HepG2 (cell line): ENCODE measurements around the gene RAB34. TPM values are rescaled to one million over a fixed set of nuclear protein-coding genes. Genes with fewer than 3 reads are reported as not detected.
A peak's percentile ranks its signal among the peaks of the same experiment; 100 is the strongest.

Experiments used
- ATAC-seq: fragments of 200-7000 bp; cut with Tn5 transposase; 3 replicates; pipeline ENCODE4 v1.9.1; 2020; ENCODE audit warnings: mild to moderate bottlenecking, moderate library complexity
- BruUV-seq: library from RNA; stranded (reverse); fragments of 400-500 nt; replicated peaks from 2 replicates; lab custom pipeline; 2021; lab: Mats Ljungman, UMichigan
- CTCF ChIA-PET: fragments of 300-600 bp; formaldehyde crosslinking; extraction: SDS; loops from one replicate; lab custom pipeline; 2021; ENCODE audit warnings: low total read pairs, inconsistent platforms, low intra/inter-chr PET ratio; lab: Yijun Ruan, JAX
- POLR2A ChIA-PET: fragments of 350-600 bp; sonication (Branson Sonifier 250); formaldehyde crosslinking; loops from one replicate; lab custom pipeline; 2020; ENCODE audit warnings: antibody characterized with exemption, inconsistent platforms; lab: Yijun Ruan, JAX
- DNase-seq: peaks from one replicate; pipeline ENCODE4 v3.0.0-alpha.2; 2015; ENCODE audit warnings: low spot score
- FAIRE-seq: peaks from 3 replicates; lab custom pipeline; 2011; peaks lifted over from hg19 to GRCh38; lab: Jason Lieb, UNC
- H2AFZ ChIP-seq: one replicate; pipeline ENCODE4 v1.6.1; 2011; ENCODE audit warnings: low read length, inconsistent platforms
- H3K27ac ChIP-seq: fragments of 300-600 bp; 3 replicates; pipeline ENCODE4 v1.8.0; 2011; ENCODE audit warnings: mixed run types, mild to moderate bottlenecking, mixed read lengths, low read length, inconsistent platforms; ENCODE audit not compliant: insufficient read depth; ENCODE audit errors: extremely low read length
- H3K27me3 ChIP-seq, 2 experiments: fragments of 200-600 bp in 1 of 2; 2 replicates in 1 of 2; 3 replicates in 1 of 2; pipeline versions ENCODE4 v1.6.0 to v1.8.0; 2011; ENCODE audit warnings: low read length in 2 of 2, mild to moderate bottlenecking in 2 of 2, moderate library complexity in 2 of 2, inconsistent platforms in 1 of 2; ENCODE audit not compliant: insufficient read depth in 2 of 2, control insufficient read depth in 1 of 2
- H3K36me3 ChIP-seq, 2 experiments: fragments of 200-600 bp in 1 of 2; replicated peaks in 1 of 2; 2 replicates in 1 of 2; 3 replicates in 1 of 2; pipeline versions ENCODE4 v1.5.1 to v1.8.0; 2011; ENCODE audit warnings: low read length in 2 of 2, inconsistent platforms in 1 of 2; ENCODE audit not compliant: insufficient read depth in 2 of 2, control insufficient read depth in 1 of 2
- H3K4me1 ChIP-seq: 2 replicates; pipeline ENCODE4 v1.5.1; 2012; ENCODE audit warnings: low read length, inconsistent platforms; ENCODE audit not compliant: insufficient read depth
- H3K4me2 ChIP-seq: 2 replicates; pipeline ENCODE4 v1.6.0; 2011; ENCODE audit warnings: low read depth, low read length, inconsistent platforms
- H3K4me3 ChIP-seq, 3 experiments: fragments of 200-600 bp in 1 of 3; sonication (generic), shearing (Covaris generic) in 1 of 3; replicated peaks in 1 of 3; 2 replicates each; pipeline ENCODE4 v1.5.1; 2011 to 2016; ENCODE audit warnings: low read length in 3 of 3, inconsistent platforms in 2 of 3, low read depth in 2 of 3, mild to moderate bottlenecking in 2 of 3, control low read depth in 1 of 3, mixed read lengths in 1 of 3; ENCODE audit not compliant: insufficient read depth in 1 of 3
- H3K79me2 ChIP-seq: one replicate; pipeline ENCODE4 v1.6.1; 2011; ENCODE audit warnings: low read length, inconsistent platforms; ENCODE audit not compliant: insufficient read depth
- H3K9ac ChIP-seq: 2 replicates; pipeline ENCODE4 v1.6.0; 2011; ENCODE audit warnings: mild to moderate bottlenecking, low read depth, low read length, inconsistent platforms; ENCODE audit not compliant: insufficient read depth
- H3K9me3 ChIP-seq: 2 replicates; pipeline ENCODE4 v1.5.1; 2012; ENCODE audit warnings: mild to moderate bottlenecking, low read length
- H4K20me1 ChIP-seq: 2 replicates; pipeline ENCODE4 v1.6.0; 2011; ENCODE audit warnings: inconsistent platforms, mild to moderate bottlenecking, low read length, moderate library complexity; ENCODE audit not compliant: insufficient read depth
- ATF1 ChIP-seq: IDR thresholded peaks from 2 replicates; pipeline ENCODE4 v1.6.1; 2016; ENCODE audit warnings: mild to moderate bottlenecking, control low read depth
- CBFB ChIP-seq: sonication (generic); formaldehyde crosslinking; IDR thresholded peaks from 2 replicates; pipeline ENCODE4 v1.4.0; 2020; ENCODE audit warnings: missing genetic modification reagents
- DR1 ChIP-seq: sonication (generic); formaldehyde crosslinking; IDR thresholded peaks from 2 replicates; pipeline ENCODE4 v1.8.0; 2021; ENCODE audit warnings: mild to moderate bottlenecking, missing genetic modification reagents, inconsistent platforms
- GATA4 ChIP-seq: sonication (generic); IDR thresholded peaks from 2 replicates; pipeline ENCODE4 v1.6.1; 2016; ENCODE audit warnings: antibody characterized with exemption, low read depth, borderline replicate concordance
- MBD4 ChIP-seq: IDR thresholded peaks from 2 replicates; pipeline ENCODE4 v1.6.1; 2012; ENCODE audit warnings: low read length, inconsistent platforms, borderline replicate concordance
- NFE2L1 ChIP-seq: sonication (generic); formaldehyde crosslinking; IDR thresholded peaks from 2 replicates; pipeline ENCODE4 v1.4.0; 2020; ENCODE audit warnings: missing genetic modification reagents, mild to moderate bottlenecking, borderline replicate concordance
- SOX5 ChIP-seq: IDR thresholded peaks from 2 replicates; pipeline ENCODE4 v1.6.1; 2016; ENCODE audit warnings: borderline replicate concordance
- SP5 ChIP-seq: IDR thresholded peaks from 2 replicates; pipeline ENCODE4 v1.6.1; 2016; ENCODE audit warnings: low read depth, borderline replicate concordance
- STAG1 ChIP-seq: sonication (generic); formaldehyde crosslinking; IDR thresholded peaks from 2 replicates; pipeline ENCODE4 v1.4.0; 2020; ENCODE audit warnings: missing genetic modification reagents
- SUZ12 ChIP-seq: fragments of 150-350 bp; IDR thresholded peaks from 2 replicates; pipeline ENCODE4 v1.6.1; 2014; ENCODE audit warnings: low read depth, low read length
- TAF1 ChIP-seq: sonication (generic); formaldehyde crosslinking; IDR thresholded peaks from 2 replicates; pipeline ENCODE4 v1.4.0; 2020; ENCODE audit warnings: missing genetic modification reagents
- ZEB1 ChIP-seq: IDR thresholded peaks from 2 replicates; pipeline ENCODE4 v1.6.1; 2012; ENCODE audit warnings: mild to moderate bottlenecking, low read depth, inconsistent platforms; ENCODE audit not compliant: insufficient replicate concordance
- ZFP36L2 ChIP-seq: sonication (generic); formaldehyde crosslinking; IDR thresholded peaks from 2 replicates; pipeline ENCODE4 v1.4.0; 2020; ENCODE audit warnings: missing genetic modification reagents
- ZFX ChIP-seq: sonication (generic); formaldehyde crosslinking; IDR thresholded peaks from 2 replicates; pipeline ENCODE4 v1.4.0; 2020; ENCODE audit warnings: mild to moderate bottlenecking, low read depth, missing genetic modification reagents, moderate library complexity
- ZNF768 ChIP-seq: sonication (generic); formaldehyde crosslinking; IDR thresholded peaks from 2 replicates; pipeline ENCODE4 v1.4.0; 2020; ENCODE audit warnings: missing genetic modification reagents
- ZNF83 ChIP-seq: sonication (generic); formaldehyde crosslinking; IDR thresholded peaks from 2 replicates; pipeline ENCODE4 v1.4.0; 2020; ENCODE audit warnings: missing genetic modification reagents, mild to moderate bottlenecking, borderline replicate concordance
- WGBS: methylation state at CpG from one replicate; pipeline ENCODE4 v1.1.6; 2017; ENCODE audit warnings: low lambda C conversion rate; 5-methylcytosine and 5-hydroxymethylcytosine counted together
- in situ Hi-C: cut with HindIII; loops from 2 replicates; pipeline ENCODE4 v1.10.0; 2017; ENCODE audit warnings: low pct_unique_long_range_greater_than_20kb; ENCODE audit not compliant: extremely low pct_ligation_motif_present
- intact Hi-C: fragments of 100-400 bp; cut with micrococcal nuclease; formaldehyde crosslinking; loops from one replicate; pipeline ENCODE4 v1.10.0; 2022; ENCODE audit not compliant: unreplicated experiment
- polyA plus RNA-seq, 8 experiments: library from polyadenylated mRNA; depleted of rRNA in 3 of 8; stranded (reverse) in 7 of 8; unstranded in 1 of 8; fragments of >200 nt; fragmentation: Illumina TruSeq in 4 of 8; extraction: Trizol in 4 of 8; gene quantifications; 2 replicates each; pipeline versions ENCODE4 v1.2.1 to v1.2.3, GENCODE V29; 2011 to 2016; ENCODE audit warnings: low read depth in 4 of 8, missing spikeins in 1 of 8, mixed read lengths in 1 of 8; ENCODE audit not compliant: insufficient read depth in 1 of 8
- total RNA-seq, 5 experiments: library from RNA; depleted of rRNA; stranded (reverse); fragments of >200 nt; fragmentation: Illumina TruSeq; extraction: Trizol; gene quantifications; 2 replicates each; pipeline ENCODE4 v1.2.3, GENCODE V29; 2016; ENCODE audit warnings: low read depth in 1 of 5
- TF ChIP-seq, protein P1 (sequence below): sonication (generic); formaldehyde crosslinking; IDR thresholded peaks from 2 replicates; pipeline ENCODE4 v1.8.0; 2022; ENCODE audit warnings: low read depth, missing genetic modification reagents
- TF ChIP-seq, protein P2 (sequence below): sonication (generic); formaldehyde crosslinking; conservative IDR thresholded peaks from 2 replicates; pipeline ENCODE4 v1.8.0; 2022; ENCODE audit warnings: mild to moderate bottlenecking, moderate library complexity, missing genetic modification reagents

Gene RAB34
- total and polyA plus RNA-seq, 2 of the 13 experiments (the other 11 are each of a cell fraction or from before 2014, with no cell fraction given) = 0.49 TPM; not detected in 1

DNA sequence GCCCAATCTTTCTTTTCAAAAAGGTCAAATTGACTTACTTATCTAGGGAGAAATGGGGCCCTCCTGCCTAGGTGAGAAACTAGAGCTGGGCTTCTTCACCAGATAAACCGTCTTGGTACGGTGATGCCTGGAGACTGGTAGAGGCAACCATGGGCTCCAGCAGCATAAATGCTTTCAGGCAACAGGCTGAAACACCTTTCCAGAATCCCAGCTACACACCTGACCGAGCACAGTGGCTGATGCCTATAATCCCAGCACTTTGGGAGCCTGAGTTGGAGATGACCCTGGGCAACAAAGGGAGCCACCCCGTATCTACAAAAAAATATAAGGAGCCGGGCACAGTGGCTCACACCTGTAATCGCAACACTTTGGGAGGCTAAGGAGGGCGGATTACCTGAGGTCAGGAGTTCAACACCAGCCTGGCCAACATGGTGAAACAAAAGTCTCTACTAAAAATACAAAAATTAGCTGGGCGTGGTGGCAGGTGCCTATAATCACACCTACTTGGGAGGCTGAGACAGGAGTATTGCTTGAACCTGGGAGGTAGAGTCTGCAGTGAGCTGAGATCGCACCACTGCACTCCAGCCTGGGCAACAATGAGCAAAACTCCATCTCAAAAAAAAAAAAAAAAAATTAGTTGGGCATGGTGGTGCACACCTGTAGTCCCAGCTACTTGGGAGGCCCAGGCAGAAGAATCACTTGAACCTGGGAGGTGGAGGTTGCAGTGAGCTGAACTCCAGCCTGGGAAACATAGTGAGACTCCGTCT, 34.1 kb upstream of the RAB34 start (continued):
- TF ChIP-seq NFE2L1 (CRISPR knock-in tag) (no peak), ZNF83 (no peak)

DNA sequence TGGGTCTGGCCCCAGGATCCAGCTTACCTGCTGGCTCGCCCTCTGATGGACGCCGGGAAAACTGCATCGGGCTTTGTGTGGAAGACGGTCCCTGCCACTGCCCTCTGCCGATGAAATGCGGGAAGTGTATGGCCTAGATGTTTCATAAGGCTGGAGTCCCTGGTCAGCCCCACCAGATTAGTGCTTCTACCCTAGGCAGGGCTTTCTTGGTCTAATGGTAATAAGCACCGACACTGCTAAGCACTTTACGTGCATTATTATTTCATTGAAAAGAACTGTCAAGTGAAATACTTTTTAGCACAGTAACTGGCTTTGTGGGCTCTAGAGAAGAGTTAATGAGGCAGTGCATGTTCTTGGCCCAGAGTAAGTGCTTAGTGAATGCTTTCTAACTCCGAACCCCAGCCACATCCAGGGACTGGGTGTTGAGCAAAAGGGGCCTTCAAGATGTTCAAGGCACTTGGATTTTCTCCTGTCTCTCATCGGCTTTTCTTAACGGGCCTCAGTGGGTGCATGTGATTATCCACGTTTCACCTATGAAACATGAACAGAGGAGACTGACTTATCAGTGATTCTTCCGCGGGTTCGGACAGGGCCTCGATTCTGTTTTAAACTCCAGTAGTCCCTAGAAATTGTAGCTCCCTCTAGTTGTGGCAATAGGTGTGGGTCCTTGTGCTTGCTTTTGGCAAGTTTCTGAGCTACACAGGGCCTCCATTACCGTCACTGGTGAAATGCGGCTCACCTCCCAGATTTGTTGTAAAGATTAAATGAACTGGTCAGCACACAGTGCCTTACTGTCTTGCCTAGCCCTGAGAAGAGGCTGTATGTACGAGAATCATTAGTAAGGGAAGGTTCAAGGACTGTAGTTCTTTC, 32.7 kb upstream of the RAB34 start:
- Histone ChIP-seq H4K20me1 (peaks cover 52% of the 10 kb centered on the region), H3K36me3 (peaks cover 39 to 43% of the 10 kb centered on the region in 2 experiments), H3K4me1 (peaks cover 50% of the 10 kb centered on the region), H3K27me3 (no peaks in the 10 kb centered on the region), H3K4me3 (no peak overlapping the region), H3K9ac (peak overlapping the region; percentile 2; the same call in 1 of the 2 replicates), H3K9me3 (no peaks in the 10 kb centered on the region), H3K27ac (peak overlapping the region; percentile 37), H3K79me2 (peaks cover 20% of the 10 kb centered on the region), H2AFZ (no peak overlapping the region), H3K4me2 (0 out of 2 replicates have a peak overlapping the region, but pooled peaks have one; percentile 0)
- in situ Hi-C loops (no loop called here), intact Hi-C loops (loop anchor here (1.0 to 2.0 kb wide), 2 partner anchors 23 to 66 kb away; no protein-coding TSS in a partner anchor)
- CTCF ChIA-PET = interaction anchor here (0.7 to 4.1 kb wide), 8 partner anchors 13 to 153 kb away, joined by 3 to 142 read pairs (median 4); partner anchors contain the start of genes BLTP2, DHRS13, NEK8 and TLCD1
- FAIRE-seq = peak; percentile 97
- WGBS = 53% methylated on average over 20 of the region's 20 CpGs
- BruUV-seq = TSS peak; percentile 55
- POLR2A ChIA-PET = interaction anchor here (1.2 to 12.3 kb wide), 4 partner anchors 23 to 105 kb away, joined by 4 to 590 read pairs (median 12); partner anchors contain the start of genes NEK8, PROCA1, RPL23A and TLCD1
- ATAC-seq = peak; percentile 66
- DNase-seq = peak; percentile 88
- TF ChIP-seq ZFX (CRISPR knock-in tag) (peak; percentile 69), MBD4 (peak; percentile 42; the same call in 1 of the 2 replicates), CBFB (CRISPR knock-in tag) (no peak), GATA4 (no peak), SOX5 (CRISPR knock-in tag) (no peak), SP5 (CRISPR knock-in tag) (0 out of 2 replicates have a peak, but pooled peaks have one; percentile 24), TAF1 (CRISPR knock-in tag) (no peak), ZFP36L2 (no peak), STAG1 (CRISPR knock-in tag) (peak; percentile 80), DR1 (CRISPR knock-in tag) (no peak), SUZ12 (no peak), ZEB1 (no peak), ATF1 (no peak), ZNF768 (CRISPR knock-in tag) (no peak)
- TF ChIP-seq, protein P1, sequence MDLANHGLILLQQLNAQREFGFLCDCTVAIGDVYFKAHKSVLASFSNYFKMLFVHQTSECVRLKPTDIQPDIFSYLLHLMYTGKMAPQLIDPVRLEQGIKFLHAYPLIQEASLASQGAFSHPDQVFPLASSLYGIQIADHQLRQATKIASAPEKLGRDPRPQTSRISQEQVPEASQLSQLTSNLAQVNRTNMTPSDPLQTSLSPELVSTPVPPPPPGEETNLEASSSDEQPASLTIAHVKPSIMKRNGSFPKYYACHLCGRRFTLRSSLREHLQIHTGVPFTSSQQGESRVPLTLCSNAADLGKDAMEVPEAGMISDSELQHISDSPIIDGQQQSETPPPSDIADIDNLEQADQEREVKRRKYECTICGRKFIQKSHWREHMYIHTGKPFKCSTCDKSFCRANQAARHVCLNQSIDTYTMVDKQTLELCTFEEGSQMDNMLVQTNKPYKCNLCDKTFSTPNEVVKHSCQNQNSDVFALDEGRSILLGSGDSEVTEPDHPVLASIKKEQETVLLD (CRISPR knock-in tag) = no peak
- TF ChIP-seq, protein P2, sequence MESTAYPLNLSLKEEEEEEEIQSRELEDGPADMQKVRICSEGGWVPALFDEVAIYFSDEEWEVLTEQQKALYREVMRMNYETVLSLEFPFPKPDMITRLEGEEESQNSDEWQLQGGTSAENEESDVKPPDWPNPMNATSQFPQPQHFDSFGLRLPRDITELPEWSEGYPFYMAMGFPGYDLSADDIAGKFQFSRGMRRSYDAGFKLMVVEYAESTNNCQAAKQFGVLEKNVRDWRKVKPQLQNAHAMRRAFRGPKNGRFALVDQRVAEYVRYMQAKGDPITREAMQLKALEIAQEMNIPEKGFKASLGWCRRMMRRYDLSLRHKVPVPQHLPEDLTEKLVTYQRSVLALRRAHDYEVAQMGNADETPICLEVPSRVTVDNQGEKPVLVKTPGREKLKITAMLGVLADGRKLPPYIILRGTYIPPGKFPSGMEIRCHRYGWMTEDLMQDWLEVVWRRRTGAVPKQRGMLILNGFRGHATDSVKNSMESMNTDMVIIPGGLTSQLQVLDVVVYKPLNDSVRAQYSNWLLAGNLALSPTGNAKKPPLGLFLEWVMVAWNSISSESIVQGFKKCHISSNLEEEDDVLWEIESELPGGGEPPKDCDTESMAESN (CRISPR knock-in tag) = peak; percentile 66
